HG02852 (cell line): ENCODE data around the gene PFAS.
"Not testable (repeated sequence)": the region's sequence is repeated elsewhere in the genome, so short reads cannot be mapped to it uniquely, and the experiment has no call there.

ENCODE experiments used
- ATAC-seq: cut with Tn5 transposase; IDR thresholded peaks from one replicate; pipeline ENCODE4 v1.9.1; 2021; ENCODE audit warnings: mild to moderate bottlenecking, moderate library complexity; ENCODE audit not compliant: unreplicated experiment

Gene PFAS

DNA sequence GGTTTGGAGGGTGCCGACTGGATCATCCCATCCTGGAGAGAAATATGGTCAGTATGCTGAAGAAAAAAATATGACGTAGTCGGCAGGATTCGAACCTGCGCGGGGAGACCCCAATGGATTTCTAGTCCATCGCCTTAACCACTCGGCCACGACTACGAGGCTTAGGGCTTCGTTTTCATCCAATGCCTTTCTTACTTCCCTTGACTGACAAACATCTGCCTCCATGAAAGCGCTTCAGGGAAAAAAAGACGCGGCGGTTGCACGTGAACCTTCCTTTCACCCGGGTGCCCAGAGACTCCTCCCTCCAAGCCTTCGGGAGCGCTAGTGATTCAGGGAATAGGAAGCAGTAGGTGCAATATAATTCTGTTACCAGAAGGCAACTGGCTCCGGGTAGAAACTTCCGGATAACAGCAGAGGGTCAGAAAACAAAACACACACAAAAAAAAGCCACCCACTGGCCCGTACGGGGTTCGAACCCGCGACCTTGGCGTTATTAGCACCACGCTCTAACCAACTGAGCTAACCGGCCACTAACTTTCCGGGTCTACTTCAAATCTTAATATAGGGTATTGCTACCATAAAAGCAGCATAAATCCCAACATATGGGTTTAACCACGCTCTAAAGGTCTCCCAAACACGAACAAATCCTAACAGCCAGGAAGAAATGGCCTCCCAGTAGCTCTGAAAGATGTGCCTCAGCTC lies 22.4 kb upstream of the PFAS start:
- ATAC-seq, result no peak

DNA sequence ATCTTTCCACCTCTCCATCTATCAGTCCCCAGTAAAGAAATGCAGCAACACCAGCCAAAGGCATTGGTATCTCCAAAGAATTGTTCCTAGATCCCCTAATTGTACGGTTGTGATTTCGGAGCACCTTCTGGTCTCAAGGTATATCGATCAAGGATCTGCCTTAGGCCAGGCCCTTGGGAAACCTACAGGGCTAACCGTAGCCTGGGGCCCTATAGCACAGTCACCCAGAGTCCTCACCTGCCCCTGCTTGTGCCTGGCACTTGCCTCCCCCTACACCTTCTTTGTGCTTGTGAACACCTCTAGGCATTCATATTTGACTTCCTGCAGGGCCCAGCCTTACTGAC lies 21.9 kb upstream of the PFAS start:
- ATAC-seq, result no peak

GRCh38 chr17:8231701-8232100 lies 17.4 kb upstream of the PFAS start:
- ATAC-seq, result no peak

- ATAC-seq, result no peak
Measured at GRCh38 chr17:8234361-8235270, 14.5 kb upstream of the PFAS start.

GRCh38 chr17:8235676-8236075 lies 13.4 kb upstream of the PFAS start:
- ATAC-seq, result no peak

GRCh38 chr17:8237175-8237574 lies 11.9 kb upstream of the PFAS start:
- no peak for ATAC-seq

DNA sequence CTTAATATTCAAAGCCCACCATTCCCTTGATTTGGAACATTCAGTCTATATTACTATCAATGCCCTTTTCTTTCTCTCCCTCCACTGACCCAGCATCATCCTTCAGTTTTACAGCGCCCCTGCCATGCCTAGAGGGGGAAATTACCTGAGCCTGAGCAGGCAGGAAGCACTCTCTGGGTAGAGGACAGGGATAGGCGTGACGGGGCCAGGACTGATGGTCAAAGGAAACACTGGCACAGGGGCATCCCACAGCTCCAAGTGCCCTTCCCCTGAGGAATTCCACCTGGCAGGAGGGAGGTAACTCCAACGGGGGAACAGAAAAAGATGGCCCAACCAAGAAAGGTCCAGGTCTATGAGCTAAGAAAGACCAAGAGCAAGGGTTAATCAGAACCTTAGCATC lies 11.2 kb upstream of the PFAS start:
- ATAC-seq, result no peak

- ATAC-seq, result no peak
Measured at GRCh38 chr17:8243827-8244226, 5.3 kb upstream of the PFAS start.

GRCh38 chr17:8244768-8245167 lies 4.3 kb upstream of the PFAS start:
- ATAC-seq, result no peak

- no peak for ATAC-seq
Measured at GRCh38 chr17:8249621-8250500, 772 bp downstream of the PFAS start.

- ATAC-seq, result not testable (repeated sequence)
Measured at GRCh38 chr17:8251411-8251810, 2.3 kb downstream of the PFAS start.

- ATAC-seq, result no peak
Measured at GRCh38 chr17:8253801-8254200, 4.7 kb downstream of the PFAS start.

DNA sequence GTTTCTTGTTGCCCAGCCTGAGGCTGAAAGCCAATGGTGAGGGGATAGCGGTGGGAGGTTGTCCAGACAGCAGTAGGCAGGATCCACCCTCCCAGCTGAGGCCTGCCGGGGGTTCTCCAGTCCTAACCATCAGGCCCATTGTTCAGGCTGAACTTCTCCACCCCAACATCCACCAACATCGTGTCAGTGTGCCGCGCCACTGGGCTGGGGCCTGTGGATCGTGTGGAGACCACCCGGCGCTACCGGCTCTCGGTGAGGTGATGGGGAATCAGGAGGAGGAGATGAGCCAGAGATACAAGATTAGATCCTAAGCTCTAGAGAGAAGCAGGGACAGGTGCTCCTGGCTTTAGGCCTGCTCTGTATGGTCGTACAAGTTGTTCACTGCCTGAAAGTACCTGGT lies 5.8 kb downstream of the PFAS start:
- ATAC-seq, result no peak

GRCh38 chr17:8255499-8255898 lies 6.4 kb downstream of the PFAS start:
- no peak for ATAC-seq

DNA sequence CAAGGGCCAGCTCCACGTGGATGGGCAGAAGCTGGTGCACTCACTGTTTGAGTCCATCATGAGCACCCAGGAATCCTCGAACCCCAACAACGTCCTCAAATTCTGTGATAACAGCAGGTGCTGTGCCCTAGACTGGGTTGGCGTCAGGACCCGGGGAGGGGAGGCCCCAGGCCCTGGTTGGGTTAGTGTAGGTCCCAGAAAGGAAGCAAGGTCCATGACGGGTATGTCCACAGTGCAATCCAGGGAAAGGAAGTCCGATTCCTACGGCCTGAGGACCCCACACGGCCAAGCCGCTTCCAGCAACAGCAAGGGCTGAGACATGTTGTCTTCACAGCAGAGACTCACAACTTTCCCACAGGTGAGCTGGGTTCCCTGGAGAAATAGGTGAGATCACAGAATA lies 7.2 kb downstream of the PFAS start:
- ATAC-seq, result no peak

- no peak for ATAC-seq
Measured at GRCh38 chr17:8256691-8257090, 7.6 kb downstream of the PFAS start.

GRCh38 chr17:8257801-8258200 lies 8.7 kb downstream of the PFAS start:
- no peak for ATAC-seq

DNA sequence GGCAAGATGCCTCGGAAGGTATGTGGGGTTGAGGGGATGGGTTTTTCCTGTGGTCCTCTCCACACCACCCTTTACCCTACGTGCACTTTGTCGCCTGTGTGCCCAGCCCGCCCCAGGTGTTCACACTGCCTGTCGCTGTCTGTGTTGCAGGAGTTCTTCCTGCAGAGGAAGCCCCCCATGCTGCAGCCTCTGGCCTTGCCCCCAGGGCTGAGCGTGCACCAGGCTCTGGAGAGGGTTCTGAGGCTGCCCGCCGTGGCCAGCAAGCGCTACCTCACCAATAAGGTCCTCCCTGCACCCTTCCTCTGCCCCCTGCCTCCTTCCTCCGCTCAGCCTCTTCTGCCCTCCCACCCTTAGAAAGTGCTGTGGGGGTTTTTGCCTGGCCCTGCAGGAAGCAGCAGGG lies 15.2 kb downstream of the PFAS start:
- ATAC-seq, result no peak

- ATAC-seq, result no peak
Measured at GRCh38 chr17:8264836-8265542, 15.9 kb downstream of the PFAS start.

DNA sequence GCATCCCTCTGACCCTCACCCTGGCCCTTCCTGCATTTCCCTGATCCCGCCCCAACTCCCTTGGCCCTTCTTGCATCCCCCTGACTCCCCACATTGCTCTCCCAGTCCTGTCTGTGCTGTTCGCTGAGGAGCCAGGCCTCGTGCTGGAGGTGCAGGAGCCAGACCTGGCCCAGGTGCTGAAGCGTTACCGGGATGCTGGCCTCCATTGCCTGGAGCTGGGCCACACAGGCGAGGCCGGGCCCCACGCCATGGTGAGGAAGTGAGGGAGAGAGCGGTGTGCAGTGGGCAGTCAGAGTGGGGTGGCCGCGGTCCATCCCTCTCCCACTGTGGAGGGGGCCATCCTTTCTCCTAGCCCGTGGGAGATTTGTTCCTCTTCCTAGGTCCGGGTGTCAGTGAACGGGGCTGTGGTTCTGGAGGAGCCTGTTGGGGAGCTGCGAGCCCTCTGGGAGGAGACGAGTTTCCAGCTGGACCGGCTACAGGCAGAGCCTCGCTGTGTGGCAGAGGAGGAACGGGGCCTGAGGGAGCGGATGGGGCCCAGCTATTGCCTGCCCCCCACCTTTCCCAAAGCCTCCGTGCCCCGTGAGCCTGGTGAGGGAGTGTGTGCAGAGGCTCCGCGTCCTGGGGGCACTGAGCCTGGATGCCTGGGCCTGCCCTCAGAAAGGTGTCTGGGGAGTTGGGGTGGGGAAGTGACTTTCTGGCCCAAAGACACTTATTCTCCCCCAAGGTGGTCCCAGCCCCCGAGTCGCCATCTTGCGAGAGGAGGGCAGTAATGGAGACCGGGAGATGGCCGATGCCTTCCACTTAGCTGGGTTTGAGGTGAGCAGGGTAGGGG lies 17.8 kb downstream of the PFAS start:
- ATAC-seq, result no peak
